KBM-7 (cell line): Measurements from ENCODE around the gene CDC16.
A peak's percentile ranks its signal among the peaks of the same experiment; 100 is the strongest.
"Not testable (repeated sequence)": the region's sequence is repeated elsewhere in the genome, so short reads cannot be mapped to it uniquely, and the experiment has no call there.

Experiments
- DNase-seq: peaks from one replicate; pipeline ENCODE4 v3.0.0-alpha.2; 2015
- in situ Hi-C: fragments of 300-500 bp; cut with MboI; formaldehyde crosslinking; loops from 2 replicates; pipeline ENCODE4 v1.14.3; 2020; ENCODE audit warnings: low sequenced_read_pairs, low pct_unique_long_range_greater_than_20kb, mixed read lengths

Gene CDC16

GRCh38 chr13:114226699-114227323 is 7.9 kb upstream of the CDC16 start:
- in situ Hi-C loops: no loop called here
- peak; percentile 86 for DNase-seq

- DNase-seq: no peak
- in situ Hi-C loops: no loop called here
These were observed 7.2 kb upstream of the CDC16 start for GRCh38 chr13:114227528-114227927.

GRCh38 chr13:114228176-114228575 is 6.5 kb upstream of the CDC16 start:
- in situ Hi-C loops: no loop called here
- DNase-seq: no peak

- no peak for DNase-seq
- in situ Hi-C loops: no loop called here
These were observed 5.2 kb upstream of the CDC16 start for GRCh38 chr13:114229506-114229905.

GRCh38 chr13:114230117-114230516 is 4.6 kb upstream of the CDC16 start:
- in situ Hi-C loops: no loop called here
- DNase-seq: no peak

GRCh38 chr13:114230575-114230974 is 4.1 kb upstream of the CDC16 start:
- DNase-seq: no peak
- in situ Hi-C loops: no loop called here

GRCh38 chr13:114231886-114232285 is 2.8 kb upstream of the CDC16 start:
- in situ Hi-C loops: no loop called here
- no peak for DNase-seq

GRCh38 chr13:114234266-114234644 is 442 bp upstream of the CDC16 start:
- in situ Hi-C loops: no loop called here
- DNase-seq: no peak

- in situ Hi-C loops: no loop called here
- DNase-seq: no peak
These were observed 1.0 kb downstream of the CDC16 start for GRCh38 chr13:114235697-114236096.

- in situ Hi-C loops: no loop called here
- no peak for DNase-seq
These were observed 1.5 kb downstream of the CDC16 start for GRCh38 chr13:114236227-114236626.

- in situ Hi-C loops: no loop called here
- DNase-seq: no peak
These were observed 2.9 kb downstream of the CDC16 start for GRCh38 chr13:114237415-114238112.

GRCh38 chr13:114241918-114242317 is 7.2 kb downstream of the CDC16 start:
- in situ Hi-C loops: no loop called here
- no peak for DNase-seq

GRCh38 chr13:114243971-114244370 is 9.3 kb downstream of the CDC16 start:
- no peak for DNase-seq
- in situ Hi-C loops: no loop called here

- DNase-seq: no peak
- in situ Hi-C loops: no loop called here
These were observed 9.9 kb downstream of the CDC16 start for GRCh38 chr13:114244637-114245036.

- no peak for DNase-seq
- in situ Hi-C loops: no loop called here
These were observed 13.3 kb downstream of the CDC16 start for GRCh38 chr13:114248011-114248410.

GRCh38 chr13:114249077-114249476 is 14.4 kb downstream of the CDC16 start:
- in situ Hi-C loops: no loop called here
- no peak for DNase-seq

GRCh38 chr13:114251639-114252440 is 17.1 kb downstream of the CDC16 start:
- in situ Hi-C loops, DNase-seq: not testable (repeated sequence)

- in situ Hi-C loops: no loop called here
- DNase-seq: peak; percentile 52
These were observed 21.9 kb downstream of the CDC16 start for GRCh38 chr13:114256547-114256946.

GRCh38 chr13:114257014-114257413 is 22.3 kb downstream of the CDC16 start:
- DNase-seq: no peak
- in situ Hi-C loops: no loop called here

GRCh38 chr13:114258589-114258988 is 23.9 kb downstream of the CDC16 start:
- DNase-seq: no peak
- in situ Hi-C loops: no loop called here
